Colonic mucosa (tissue), 4 donors: ENCODE data around the gene ALG5. TPM values are rescaled to one million over a fixed set of nuclear protein-coding genes. Genes with fewer than 3 reads are reported as not detected.

ENCODE experiments used
- DNase-seq: peaks from one replicate; pipeline ENCODE4 v3.0.0-alpha.2; 2020
- H3K27ac ChIP-seq: fragments of 200-600 bp; one replicate; pipeline ENCODE4 v1.8.0; 2021
- H3K27me3 ChIP-seq: fragments of 200-600 bp; one replicate; pipeline ENCODE4 v1.8.0; 2021
- H3K36me3 ChIP-seq: fragments of 200-600 bp; one replicate; pipeline ENCODE4 v1.8.0; 2021
- H3K4me1 ChIP-seq: fragments of 200-600 bp; one replicate; pipeline ENCODE4 v1.8.0; 2021; ENCODE audit warnings: mild to moderate bottlenecking
- H3K4me3 ChIP-seq: fragments of 200-600 bp; one replicate; pipeline ENCODE4 v1.8.0; 2021
- H3K9ac ChIP-seq, 2 donors: one replicate each; pipeline ENCODE4 v1.7.0; 2013; ENCODE audit warnings: control low read depth in 2 of 2, low read depth in 2 of 2, low read length in 2 of 2
- H3K9me3 ChIP-seq: fragments of 200-600 bp; one replicate; pipeline ENCODE4 v1.8.0; 2021
- CTCF ChIP-seq: fragments of 200-600 bp; IDR thresholded peaks from one replicate; pipeline ENCODE4 v1.8.0; 2022; ENCODE audit warnings: antibody characterized with exemption, mild to moderate bottlenecking
- intact Hi-C: fragments of 100-400 bp; cut with DNase I; formaldehyde crosslinking; loops from one replicate; pipeline ENCODE4 v1.14.1; 2022
- total RNA-seq, 2 donors: library from RNA; stranded (reverse); fragmentation: NEBNext Ultra II Directional in 1 of 2; extraction: Animal tissue kit (Norgen Biotek cat#: 25700) in 1 of 2; gene quantifications; one replicate each; pipeline ENCODE4 v1.2.1, GENCODE V29; 2021
- donor health status: healthy.
- donor health status: DM: no; HTN: no; CAD: no.
- donor health status: DM: no; HTN: no; CAD: no.

The ALG5 gene
- total RNA-seq, 2 donors from 2014 or later = 37.2 to 39.5 TPM

- intact Hi-C loops = no loop called here
- Histone ChIP-seq H3K4me1 (no peaks in the 10 kb centered on the region), H3K27ac (no peak overlapping the region), H3K9me3 (no peaks in the 10 kb centered on the region), H3K9ac (no peak overlapping the region), H3K4me3 (no peak overlapping the region), H3K36me3 (no peaks in the 10 kb centered on the region), H3K27me3 (no peaks in the 10 kb centered on the region)
- no peak for TF ChIP-seq CTCF
- DNase-seq = no peak
Measured at GRCh38 chr13:36965767-36966166, 33.4 kb downstream of the ALG5 start.

- intact Hi-C loops = no loop called here
- H3K36me3 ChIP-seq = no peaks in the 10 kb centered on the region
Measured at GRCh38 chr13:36959456-36960116, 39.6 kb downstream of the ALG5 start.

GRCh38 chr13:36954542-36954941, 44.6 kb downstream of the ALG5 start:
- no peak for DNase-seq
- TF ChIP-seq CTCF = no peak
- no peaks in the 10 kb centered on the region for H3K9me3 ChIP-seq
- H3K36me3 ChIP-seq = no peaks in the 10 kb centered on the region
- H3K27me3 ChIP-seq = no peaks in the 10 kb centered on the region
- H3K4me1 ChIP-seq = no peaks in the 10 kb centered on the region
- intact Hi-C loops = no loop called here
- H3K9ac ChIP-seq = no peak overlapping the region
- H3K27ac ChIP-seq = no peak overlapping the region
- no peak overlapping the region for H3K4me3 ChIP-seq

More at GRCh38 chr13:36959456-36960116, 39.6 kb downstream of the ALG5 start:
- DNase-seq = no peak
- Histone ChIP-seq H3K4me1 (no peaks in the 10 kb centered on the region), H3K27me3 (no peaks in the 10 kb centered on the region), H3K9me3 (no peaks in the 10 kb centered on the region), H3K27ac (no peak overlapping the region), H3K4me3 (no peak overlapping the region), H3K9ac (no peak overlapping the region)
- TF ChIP-seq CTCF = no peak

- DNase-seq = no peak
- Histone ChIP-seq H3K9me3 (no peaks in the 10 kb centered on the region), H3K36me3 (no peaks in the 10 kb centered on the region), H3K27ac (no peak overlapping the region), H3K4me3 (no peak overlapping the region), H3K9ac (no peak overlapping the region), H3K27me3 (no peaks in the 10 kb centered on the region), H3K4me1 (no peaks in the 10 kb centered on the region)
- no peak for TF ChIP-seq CTCF
- intact Hi-C loops = no loop called here
Measured at GRCh38 chr13:36950920-36951319, 48.2 kb downstream of the ALG5 start.

- no peaks in the 10 kb centered on the region for H3K4me1 ChIP-seq
- H3K27me3 ChIP-seq = no peaks in the 10 kb centered on the region
- no peak for DNase-seq
- no peak overlapping the region for H3K9ac ChIP-seq
- H3K9me3 ChIP-seq = no peaks in the 10 kb centered on the region
- no peak overlapping the region for H3K4me3 ChIP-seq
- H3K36me3 ChIP-seq = no peaks in the 10 kb centered on the region
- intact Hi-C loops = no loop called here
- no peak overlapping the region for H3K27ac ChIP-seq
- no peak for TF ChIP-seq CTCF
Measured at GRCh38 chr13:36950330-36950729, 48.8 kb downstream of the ALG5 start.
